A172 (cell line): Measurements from ENCODE around the gene IWS1. TPM values are rescaled to one million over a fixed set of nuclear protein-coding genes. Genes with fewer than 3 reads are reported as not detected.
"Not testable (repeated sequence)": the region's sequence is repeated elsewhere in the genome, so short reads cannot be mapped to it uniquely, and the experiment has no call there.

Experiments
- DNase-seq: peaks from one replicate; pipeline ENCODE4 v3.0.0-alpha.2; 2015; ENCODE audit warnings: low spot score
- total RNA-seq: library from RNA; depleted of rRNA; stranded (reverse); fragments of >200 nt; shearing (Covaris generic); gene quantifications from 2 replicates; pipeline ENCODE4 v1.2.3, GENCODE V29; 2014; rRNA removed

Gene IWS1
- total RNA-seq, 1 experiment from 2014 or later: 72.9 TPM

GRCh38 chr2:127455566-127456493 is 70.5 kb downstream of the IWS1 start:
- DNase-seq: peak; percentile 18

DNA sequence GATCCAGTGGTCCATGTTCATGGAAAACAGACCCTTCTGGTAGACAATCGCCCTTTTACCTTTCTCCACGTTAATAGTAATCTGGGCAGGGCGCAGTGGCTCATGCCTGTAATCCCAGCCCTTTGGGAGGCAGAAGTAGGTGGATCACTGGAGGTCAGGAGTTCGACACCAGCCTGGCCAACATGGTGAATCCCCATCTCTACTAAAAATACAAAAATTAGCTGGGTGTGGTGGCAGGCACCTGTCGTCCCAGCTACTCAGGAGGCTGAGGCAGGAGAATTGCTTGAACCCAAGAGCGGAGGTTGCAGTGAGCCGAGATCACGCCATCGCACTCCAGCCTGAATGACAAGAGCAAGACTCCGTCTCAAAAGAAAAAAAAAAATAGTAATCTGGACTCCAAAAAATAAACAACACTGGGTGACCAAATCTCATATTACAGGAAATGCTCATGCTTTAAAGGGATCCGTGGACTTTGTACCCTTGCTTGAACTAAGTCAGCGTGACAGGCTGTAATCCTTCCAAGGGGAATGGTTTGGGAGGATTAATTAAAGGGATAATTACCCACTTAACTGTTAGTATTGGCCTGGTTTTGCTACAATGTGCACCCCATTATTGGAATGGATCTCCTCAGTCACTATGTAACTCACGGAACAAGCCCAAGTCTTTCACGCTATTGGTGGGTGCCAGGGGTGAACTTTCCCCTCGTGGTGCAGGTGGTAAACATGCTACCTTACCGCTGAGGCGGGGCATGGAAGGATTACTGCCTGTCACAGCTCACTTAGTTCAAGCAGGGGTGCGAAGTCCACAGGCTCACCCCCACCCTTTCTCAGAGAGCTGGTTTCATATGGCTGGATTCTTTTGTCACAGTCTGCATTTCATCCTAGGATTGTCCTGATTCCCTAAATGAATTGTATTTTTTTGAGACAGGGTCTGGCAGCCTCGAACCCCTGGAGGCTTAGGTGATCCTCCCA is 71.4 kb downstream of the IWS1 start:
- DNase-seq: no peak

GRCh38 chr2:127453392-127454171 is 72.7 kb downstream of the IWS1 start:
- DNase-seq: no peak

DNA sequence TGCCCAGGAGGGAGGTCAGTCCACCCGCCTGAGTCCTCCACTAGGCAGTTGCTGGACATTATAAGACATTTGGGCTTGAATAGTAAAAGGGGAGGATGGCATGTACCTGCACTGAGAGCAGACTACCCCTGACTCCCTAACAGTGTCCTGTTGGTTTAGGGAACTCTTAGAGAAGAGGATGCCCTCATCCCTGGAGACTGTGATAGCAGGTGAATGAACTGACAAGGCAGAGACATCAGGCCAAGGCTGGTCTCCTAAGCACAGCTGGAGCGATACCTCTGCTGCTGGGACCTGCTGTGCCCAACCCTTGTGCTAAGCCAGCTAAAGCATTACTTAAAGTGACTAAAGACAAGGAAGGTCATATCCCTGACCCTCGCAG is 73.3 kb downstream of the IWS1 start:
- no peak for DNase-seq

- not testable (repeated sequence) for DNase-seq
These were observed 73.9 kb downstream of the IWS1 start for GRCh38 chr2:127452423-127452822.

DNA sequence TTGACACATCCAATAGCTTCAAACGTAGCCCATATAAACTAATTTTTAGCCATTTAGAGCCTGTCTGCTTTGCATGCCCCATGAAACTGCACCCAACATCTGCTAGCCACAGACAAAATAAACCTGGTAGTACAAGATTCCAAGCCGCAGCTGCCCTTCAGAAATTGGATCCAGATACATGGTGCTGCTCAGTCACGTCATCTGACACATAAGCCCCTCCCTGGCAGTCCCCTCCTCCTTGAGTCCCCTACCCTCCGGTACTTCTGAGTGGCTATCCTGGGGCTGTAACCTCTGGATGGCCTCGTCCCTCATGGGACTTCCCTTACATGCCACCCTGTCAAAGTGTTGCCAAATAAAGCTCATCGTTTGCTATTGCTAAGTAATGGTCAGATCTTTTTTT is 74.3 kb downstream of the IWS1 start:
- DNase-seq: no peak

DNA sequence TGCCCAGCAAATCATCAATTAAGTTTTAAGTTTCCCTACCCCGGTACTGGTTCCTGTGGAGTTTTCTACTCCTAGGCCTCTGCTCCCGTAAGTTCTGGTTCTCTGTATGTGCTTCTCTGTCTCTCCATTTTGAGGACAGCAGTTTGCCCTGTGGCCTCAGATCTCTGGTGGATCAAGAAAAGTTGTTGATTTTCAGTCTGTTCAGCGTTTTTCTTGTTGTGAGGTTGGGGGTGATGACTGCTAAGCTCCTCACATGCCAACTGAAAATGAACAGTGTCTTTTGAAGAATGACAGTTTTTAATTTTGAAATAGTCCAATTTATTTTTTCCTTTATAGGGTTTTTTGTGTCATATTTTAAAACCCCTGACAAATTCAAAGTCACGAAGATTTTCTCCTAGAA is 76.4 kb downstream of the IWS1 start:
- no peak for DNase-seq

- DNase-seq: no peak
These were observed 76.9 kb downstream of the IWS1 start for GRCh38 chr2:127449414-127449813.

- DNase-seq: no peak
These were observed 77.8 kb downstream of the IWS1 start for GRCh38 chr2:127448526-127448925.

DNA sequence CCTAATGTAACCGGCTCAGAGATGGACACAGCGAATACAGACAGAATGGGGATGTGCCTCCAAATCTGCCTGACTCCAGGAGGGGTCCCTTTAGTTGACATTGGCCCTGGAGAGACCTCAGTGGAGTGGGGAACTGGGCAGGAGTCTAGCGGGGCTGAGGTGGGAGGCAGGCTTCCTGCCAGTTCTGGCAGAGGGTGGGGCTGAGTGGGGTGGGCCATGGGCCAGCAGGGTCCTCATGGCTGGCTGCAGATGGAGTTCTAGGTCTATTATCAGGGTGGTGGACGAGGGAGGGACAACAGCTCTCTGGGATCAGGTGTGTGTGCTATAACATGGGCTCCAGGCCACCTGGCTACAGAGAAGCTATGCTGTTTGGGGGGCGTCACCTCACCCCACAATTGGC is 86.9 kb downstream of the IWS1 start:
- DNase-seq: no peak

- no peak for DNase-seq
These were observed 88.2 kb downstream of the IWS1 start for GRCh38 chr2:127437781-127438726.

GRCh38 chr2:127437056-127437455 is 89.2 kb downstream of the IWS1 start:
- no peak for DNase-seq

GRCh38 chr2:127434515-127434914 is 91.8 kb downstream of the IWS1 start:
- DNase-seq: no peak

- DNase-seq: no peak
These were observed 94.8 kb downstream of the IWS1 start for GRCh38 chr2:127431408-127432023.

Other genes with a start within 250 kb of the IWS1 start
- gene ERCC3, start 232.3 kb downstream of the IWS1 start, total RNA-seq: 42.1 and 45.5 TPM in 2 replicates
- gene MAP3K2, start 138.5 kb downstream of the IWS1 start, total RNA-seq: 43.3 and 47.5 TPM in 2 replicates
- 2.7 and 2.8 TPM in 2 replicates for gene PROC, start 108.1 kb downstream of the IWS1 start, total RNA-seq
- 1.6 and 6.1 TPM in 2 replicates for gene MYO7B, start 9.2 kb upstream of the IWS1 start, total RNA-seq
- 0.45 and 0.84 TPM in 2 replicates for gene GPR17, start 119.7 kb upstream of the IWS1 start, total RNA-seq
- gene LIMS2, start 149.0 kb upstream of the IWS1 start, total RNA-seq: 6.2 and 13.8 TPM in 2 replicates
- gene SFT2D3, start 175.0 kb upstream of the IWS1 start, total RNA-seq: 9.0 and 11.3 TPM in 2 replicates